HG02610 (cell line): Measurements from ENCODE around the gene ZNF496.
"Not testable (repeated sequence)": the region's sequence is repeated elsewhere in the genome, so short reads cannot be mapped to it uniquely, and the experiment has no call there.

Experiments
- ATAC-seq: cut with Tn5 transposase; IDR thresholded peaks from one replicate; pipeline ENCODE4 v1.9.1; 2021; ENCODE audit warnings: mild to moderate bottlenecking, moderate library complexity; ENCODE audit not compliant: unreplicated experiment

Gene ZNF496

GRCh38 chr1:247359559-247359958 lies 27.9 kb upstream of the ZNF496 start:
- ATAC-seq = no peak

- ATAC-seq = no peak
These were observed 27.3 kb upstream of the ZNF496 start for GRCh38 chr1:247358920-247359319.

- peak; percentile 95 for ATAC-seq
These were observed 26.1 kb upstream of the ZNF496 start for GRCh38 chr1:247357781-247358211.

GRCh38 chr1:247357052-247357780 lies 25.5 kb upstream of the ZNF496 start:
- ATAC-seq = no peak

DNA sequence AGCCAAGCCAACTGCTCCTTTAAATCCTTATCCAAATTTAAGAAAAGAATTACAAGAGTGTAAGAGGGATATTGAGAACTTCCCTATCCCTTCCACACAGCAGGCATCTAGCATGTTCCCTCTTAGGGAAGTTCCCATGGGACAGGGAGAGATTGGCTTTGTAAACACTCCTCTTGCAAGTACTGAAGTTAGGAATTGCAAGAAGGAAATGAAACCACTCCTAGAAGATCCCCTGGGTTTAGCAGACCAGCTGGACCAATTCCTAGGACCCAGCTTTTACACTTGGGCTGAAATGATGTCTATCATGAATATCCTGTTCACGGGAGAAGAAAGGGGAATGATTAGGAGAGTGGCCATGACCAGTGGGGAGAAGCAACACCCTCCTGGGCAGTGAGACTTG lies 23.5 kb upstream of the ZNF496 start:
- not testable (repeated sequence) for ATAC-seq

GRCh38 chr1:247352175-247352574 lies 20.5 kb upstream of the ZNF496 start:
- no peak for ATAC-seq

- no peak for ATAC-seq
These were observed 18.9 kb upstream of the ZNF496 start for GRCh38 chr1:247350587-247350986.

DNA sequence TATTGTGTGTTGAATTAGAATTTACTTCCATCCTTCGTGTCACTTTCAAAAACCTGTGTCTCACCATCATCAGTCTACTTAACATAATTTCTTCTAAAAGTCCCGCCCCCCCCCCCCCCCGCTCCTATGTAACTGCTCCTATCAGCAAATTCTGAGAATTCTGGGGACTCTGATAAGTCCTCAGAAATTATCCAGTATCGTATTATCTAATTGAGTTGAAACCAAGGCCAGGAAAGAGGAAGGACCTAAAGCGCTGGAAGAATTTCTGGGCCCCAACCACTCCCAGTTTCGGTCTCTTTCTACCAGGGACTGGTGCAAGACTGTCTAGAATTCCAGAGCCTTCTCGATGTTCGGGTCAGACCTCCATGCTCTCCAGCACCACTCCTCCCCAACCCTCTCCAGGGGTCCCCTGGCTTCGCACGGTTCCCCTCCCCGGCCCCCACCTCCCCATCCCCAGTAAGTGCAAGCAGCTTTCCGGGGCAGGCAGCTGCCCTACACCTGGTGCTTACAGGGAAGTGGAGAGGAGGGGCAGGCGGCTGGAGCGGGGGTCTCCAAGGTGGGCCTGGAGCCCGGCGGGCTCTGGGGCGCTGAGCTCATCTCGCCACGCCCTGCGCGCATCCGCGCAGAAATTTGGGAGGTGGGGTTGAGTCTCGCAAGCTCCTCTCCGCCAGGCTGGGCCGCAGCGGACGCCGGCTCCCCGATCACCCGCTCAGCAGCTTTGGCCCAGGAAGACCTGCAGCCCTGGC lies 16.0 kb upstream of the ZNF496 start:
- no peak for ATAC-seq

GRCh38 chr1:247345881-247346280 lies 14.2 kb upstream of the ZNF496 start:
- ATAC-seq = no peak

GRCh38 chr1:247343801-247344200 lies 12.1 kb upstream of the ZNF496 start:
- ATAC-seq = no peak

DNA sequence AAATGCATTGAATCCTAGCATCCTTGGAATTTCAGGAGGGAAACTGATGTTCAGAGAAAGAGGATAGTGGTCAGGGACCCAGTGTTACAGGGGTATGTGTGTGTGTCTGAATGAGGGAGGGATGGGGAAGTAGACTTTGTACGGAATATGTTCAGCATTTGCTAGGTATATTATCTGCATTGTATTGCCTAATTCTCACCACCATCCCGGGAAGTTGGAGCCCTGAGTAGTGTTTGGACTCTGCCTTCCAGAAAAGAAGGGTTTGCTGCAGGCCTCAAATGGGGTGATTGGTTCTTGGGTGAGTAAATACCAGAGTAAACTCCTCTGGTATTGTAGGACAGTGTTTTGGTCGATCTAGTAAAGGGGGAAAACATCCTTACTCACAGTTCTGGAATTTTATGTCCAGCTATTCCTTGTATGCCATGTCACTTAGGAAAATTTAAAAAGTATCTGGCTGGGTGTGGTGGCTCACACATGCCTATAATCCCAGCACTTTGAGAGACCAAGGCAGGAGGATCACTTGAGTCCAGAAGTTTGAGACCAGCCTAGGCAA lies 7.1 kb upstream of the ZNF496 start:
- ATAC-seq = no peak

- no peak for ATAC-seq
These were observed 6.3 kb upstream of the ZNF496 start for GRCh38 chr1:247337961-247338360.

- no peak for ATAC-seq
These were observed 5.6 kb upstream of the ZNF496 start for GRCh38 chr1:247337250-247337746.

- no peak for ATAC-seq
These were observed 4.7 kb upstream of the ZNF496 start for GRCh38 chr1:247336390-247336789.

DNA sequence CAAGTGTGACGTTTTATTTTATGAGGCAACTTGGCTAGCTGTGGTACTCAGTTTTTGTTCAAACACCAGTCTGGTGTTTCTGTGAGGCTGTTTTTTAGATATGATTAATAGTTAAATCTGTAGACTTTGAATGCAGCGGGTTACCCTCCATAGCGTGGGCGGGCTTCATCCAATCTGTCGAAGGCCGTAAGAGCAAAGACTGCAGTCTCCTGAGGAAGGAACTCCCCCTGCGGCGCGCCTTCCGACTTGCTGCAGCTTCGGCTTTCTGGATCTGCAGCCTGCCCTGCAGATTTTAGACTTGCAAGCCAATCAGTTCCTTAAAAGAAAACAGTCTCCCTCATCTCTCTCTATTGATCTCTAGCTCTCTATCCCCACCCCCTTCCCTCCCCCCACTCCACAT lies 4.2 kb upstream of the ZNF496 start:
- ATAC-seq = no peak

DNA sequence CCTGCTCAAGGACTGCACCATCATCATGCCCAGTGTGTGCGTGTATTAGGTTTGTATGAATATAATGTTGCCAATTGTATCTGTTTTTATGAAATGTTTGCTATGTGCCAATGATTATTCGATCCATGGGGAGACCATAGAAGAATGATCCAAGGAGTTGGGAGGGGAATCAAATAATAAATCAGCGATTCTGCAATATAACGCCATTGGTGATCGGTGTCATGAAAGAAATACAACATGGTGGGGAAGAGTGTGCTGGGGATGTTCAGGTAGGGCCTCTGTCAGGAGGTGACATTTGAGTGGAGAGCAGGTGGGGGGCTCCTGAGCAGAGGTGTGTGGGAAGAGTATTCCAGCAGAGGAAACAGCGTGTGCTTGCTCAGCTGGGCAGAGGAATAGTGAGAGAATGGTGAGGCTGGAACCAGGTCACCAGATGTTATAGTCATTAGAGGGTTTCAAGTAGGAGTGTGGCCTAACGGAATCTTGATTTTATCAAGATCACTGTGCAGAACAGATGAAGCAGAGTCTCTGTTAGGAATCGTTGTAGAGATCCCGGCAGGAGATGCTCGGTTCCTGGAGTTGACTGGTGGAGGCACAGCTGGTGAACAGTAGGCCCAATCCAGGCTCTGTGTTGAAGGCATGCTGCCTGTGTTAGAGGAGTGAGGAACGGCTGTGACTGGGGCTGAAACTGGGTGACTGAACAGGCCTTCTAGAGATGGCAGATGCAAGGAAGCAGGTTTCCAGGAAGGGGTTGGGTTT lies 2.9 kb upstream of the ZNF496 start:
- no peak for ATAC-seq

DNA sequence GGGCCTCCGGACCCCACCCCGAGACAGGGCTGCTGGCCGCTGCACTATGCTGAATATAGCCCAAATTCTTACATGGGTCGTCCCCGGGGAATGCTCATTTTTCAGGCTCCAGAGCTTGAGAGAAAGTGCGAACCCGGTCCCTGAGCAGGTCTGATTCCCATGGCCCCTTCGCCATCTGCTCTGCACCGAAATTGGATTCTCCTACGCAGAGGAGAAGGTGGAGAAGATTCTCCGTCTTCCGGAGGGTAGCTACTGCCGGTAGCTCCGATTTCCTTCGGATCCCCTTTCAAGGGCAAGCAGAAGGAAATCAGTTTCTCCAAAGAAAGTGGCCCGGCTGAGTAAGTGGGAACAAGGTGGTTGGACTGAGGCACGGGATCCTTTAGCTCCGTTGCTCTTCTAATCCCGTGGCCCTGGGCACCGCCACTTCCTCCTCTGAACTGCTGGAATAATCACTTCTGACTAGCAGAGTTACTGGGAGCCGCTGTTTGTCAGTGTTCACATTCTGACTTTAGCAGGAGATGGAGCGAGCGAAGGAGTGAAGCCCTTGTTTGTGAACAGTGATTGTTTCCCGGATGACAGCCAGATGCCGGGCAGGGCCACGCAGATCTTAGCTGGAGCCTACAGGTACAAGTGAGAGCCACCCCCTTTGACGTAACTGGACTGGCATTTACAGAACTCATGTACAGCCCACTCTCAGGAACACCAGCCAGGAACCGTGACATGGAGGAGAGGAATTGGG lies 1.1 kb upstream of the ZNF496 start:
- ATAC-seq = peak; percentile 0

DNA sequence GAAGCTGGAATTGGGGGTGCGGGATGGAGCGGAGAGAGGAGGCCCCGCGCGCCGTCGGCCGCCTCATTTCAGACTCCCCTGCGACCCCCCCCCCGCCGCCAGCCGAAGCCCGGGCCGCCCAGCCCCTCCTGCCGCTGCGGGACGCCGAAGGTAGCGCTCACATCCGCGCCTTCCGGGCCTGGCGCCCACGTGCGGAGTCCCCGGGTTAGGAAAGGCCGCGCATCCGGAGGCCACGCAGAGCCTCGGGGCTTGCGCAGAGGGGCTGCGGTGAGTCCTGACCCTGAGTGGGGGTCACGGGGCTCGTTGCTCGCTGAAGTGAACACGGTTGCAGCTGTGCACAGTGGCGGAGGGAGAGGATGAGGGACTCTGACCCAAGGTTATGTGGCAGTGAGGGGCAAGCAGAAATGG lies 552 bp upstream of the ZNF496 start:
- ATAC-seq = peak; percentile 36

- ATAC-seq = peak; percentile 62
These were observed 519 bp downstream of the ZNF496 start for GRCh38 chr1:247331172-247331524.

GRCh38 chr1:247330548-247331171 lies 1.0 kb downstream of the ZNF496 start:
- no peak for ATAC-seq
